Suprapubic skin (tissue), 4 donors: ENCODE measurements around the gene PLB1.

Experiments used
- POLR2A ChIP-seq, 2 donors: fragments of 450-650 bp; IDR thresholded peaks; one replicate each; pipeline ENCODE4 v1.6.1; 2017; ENCODE audit warnings: antibody characterized with exemption in 2 of 2, mild to moderate bottlenecking in 2 of 2, moderate library complexity in 2 of 2
- POLR2AphosphoS5 ChIP-seq, 3 donors: sonication (generic); formaldehyde crosslinking; IDR thresholded peaks; one replicate each; pipeline ENCODE4 v1.6.1; 2017; ENCODE audit warnings: antibody characterized with exemption in 3 of 3
- TF ChIP-seq, protein P1 (sequence below), 2 donors: fragments of 200-600 bp in 1 of 2; fragments of 450-650 bp in 1 of 2; sonication (generic) in 1 of 2; IDR thresholded peaks; one replicate each; pipeline ENCODE4 v1.5.1; 2016 to 2019; ENCODE audit warnings: antibody characterized with exemption in 2 of 2, mild to moderate bottlenecking in 1 of 2, moderate library complexity in 1 of 2

DNA sequence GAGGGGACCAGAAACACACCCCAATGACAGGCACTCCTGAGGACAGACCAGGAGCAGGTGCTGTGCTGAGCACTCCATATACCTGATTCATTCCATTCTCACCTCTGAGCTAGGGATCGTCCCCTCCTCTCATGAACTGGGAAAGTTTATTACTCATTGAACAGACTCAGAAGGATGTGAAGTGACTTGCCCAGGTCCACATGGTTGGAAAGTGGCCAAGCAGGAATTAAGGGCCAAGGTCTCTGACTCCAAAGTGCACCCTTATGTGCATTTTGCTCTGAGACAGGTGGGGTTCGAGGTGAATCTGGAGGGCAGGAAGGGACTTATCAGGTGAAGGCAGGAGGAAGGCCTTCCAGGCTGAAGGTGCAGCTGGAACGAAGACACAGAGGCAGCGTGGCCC is 25.1 kb upstream of the PLB1 start:
- TF ChIP-seq, protein P1, sequence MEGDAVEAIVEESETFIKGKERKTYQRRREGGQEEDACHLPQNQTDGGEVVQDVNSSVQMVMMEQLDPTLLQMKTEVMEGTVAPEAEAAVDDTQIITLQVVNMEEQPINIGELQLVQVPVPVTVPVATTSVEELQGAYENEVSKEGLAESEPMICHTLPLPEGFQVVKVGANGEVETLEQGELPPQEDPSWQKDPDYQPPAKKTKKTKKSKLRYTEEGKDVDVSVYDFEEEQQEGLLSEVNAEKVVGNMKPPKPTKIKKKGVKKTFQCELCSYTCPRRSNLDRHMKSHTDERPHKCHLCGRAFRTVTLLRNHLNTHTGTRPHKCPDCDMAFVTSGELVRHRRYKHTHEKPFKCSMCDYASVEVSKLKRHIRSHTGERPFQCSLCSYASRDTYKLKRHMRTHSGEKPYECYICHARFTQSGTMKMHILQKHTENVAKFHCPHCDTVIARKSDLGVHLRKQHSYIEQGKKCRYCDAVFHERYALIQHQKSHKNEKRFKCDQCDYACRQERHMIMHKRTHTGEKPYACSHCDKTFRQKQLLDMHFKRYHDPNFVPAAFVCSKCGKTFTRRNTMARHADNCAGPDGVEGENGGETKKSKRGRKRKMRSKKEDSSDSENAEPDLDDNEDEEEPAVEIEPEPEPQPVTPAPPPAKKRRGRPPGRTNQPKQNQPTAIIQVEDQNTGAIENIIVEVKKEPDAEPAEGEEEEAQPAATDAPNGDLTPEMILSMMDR (IDR thresholded peaks at IDR 0.05): no peak
- TF ChIP-seq POLR2AphosphoS5 (IDR thresholded peaks at IDR 0.05) (no peak), POLR2A (IDR thresholded peaks at IDR 0.05) (no peak)
